IMR-90 (cell line): ENCODE data around the gene MDFIC2. TPM values are rescaled to one million over a fixed set of nuclear protein-coding genes. Genes with fewer than 3 reads are reported as not detected.

Source experiments
- ATAC-seq: fragments of 200-7000 bp; cut with Tn5 transposase; 2 replicates; pipeline ENCODE4 v1.9.1; 2020; ENCODE audit warnings: low read depth, mild to moderate bottlenecking, moderate library complexity
- BruUV-seq: library from RNA; stranded (reverse); fragments of 400-500 nt; replicated peaks from 2 replicates; lab custom pipeline; 2021; lab: Mats Ljungman, UMichigan
- CTCF ChIA-PET: fragments of 300-600 bp; formaldehyde crosslinking; extraction: SDS; loops from one replicate; lab custom pipeline; 2021; ENCODE audit warnings: antibody characterized with exemption; lab: Yijun Ruan, JAX
- POLR2A ChIA-PET: fragments of 300-600 bp; sonication (Branson Sonifier 250); formaldehyde crosslinking; loops from one replicate; lab custom pipeline; 2022; ENCODE audit warnings: antibody characterized with exemption; ENCODE audit not compliant: unreplicated experiment; lab: Charles Lee
- DNase-seq: peaks from one replicate; pipeline ENCODE4 v3.0.0; 2013
- H2AFZ ChIP-seq: replicated peaks from 2 replicates; pipeline ENCODE3; 2013; ENCODE audit warnings: low read length, mild to moderate bottlenecking; ENCODE audit not compliant: poor library complexity
- H2AK5ac ChIP-seq: 2 replicates; pipeline ENCODE4 v1.6.1; 2013; ENCODE audit warnings: low read depth, low read length, inconsistent platforms
- H2AK9ac ChIP-seq: replicated peaks from 2 replicates; pipeline ENCODE3; 2013; ENCODE audit warnings: mild to moderate bottlenecking, low read depth, low read length, moderate library complexity; ENCODE audit not compliant: poor library complexity
- H2BK120ac ChIP-seq: 2 replicates; pipeline ENCODE4 v1.6.1; 2013; ENCODE audit warnings: low read depth, low read length, inconsistent platforms
- H2BK15ac ChIP-seq: 3 replicates; pipeline ENCODE4 v1.6.1; 2013; ENCODE audit warnings: low read depth, low read length, inconsistent platforms
- H2BK20ac ChIP-seq: 2 replicates; pipeline ENCODE4 v1.6.1; 2013; ENCODE audit warnings: low read depth, mild to moderate bottlenecking, inconsistent platforms, low read length, moderate library complexity
- H2BK5ac ChIP-seq: 2 replicates; pipeline ENCODE4 v1.6.1; 2013; ENCODE audit warnings: mild to moderate bottlenecking, low read depth, low read length, inconsistent platforms; ENCODE audit not compliant: poor library complexity, severe bottlenecking
- H3K14ac ChIP-seq: replicated peaks from 2 replicates; pipeline ENCODE4 v1.6.1; 2013; ENCODE audit warnings: low read depth, low read length, inconsistent platforms
- H3K18ac ChIP-seq: 2 replicates; pipeline ENCODE4 v1.6.1; 2013; ENCODE audit warnings: low read depth, low read length, control low read depth
- H3K23ac ChIP-seq: 2 replicates; pipeline ENCODE4 v1.6.1; 2013; ENCODE audit warnings: low read depth, low read length, inconsistent platforms
- H3K27ac ChIP-seq: 2 replicates; pipeline ENCODE4 v1.5.1; 2013; ENCODE audit warnings: mild to moderate bottlenecking, control low read depth, low read length; ENCODE audit not compliant: insufficient read depth
- H3K27me3 ChIP-seq: 2 replicates; pipeline ENCODE4 v1.6.1; 2013; ENCODE audit warnings: low read length; ENCODE audit not compliant: control insufficient read depth, insufficient read depth
- H3K36me3 ChIP-seq: 2 replicates; pipeline ENCODE4 v1.6.1; 2013; ENCODE audit warnings: low read length, mixed read lengths; ENCODE audit not compliant: control insufficient read depth, insufficient read depth
- H3K4ac ChIP-seq: 2 replicates; pipeline ENCODE4 v1.6.1; 2013; ENCODE audit warnings: low read depth, low read length, inconsistent platforms
- H3K4me1 ChIP-seq: 2 replicates; pipeline ENCODE4 v1.6.1; 2013; ENCODE audit warnings: low read length, mixed read lengths; ENCODE audit not compliant: control insufficient read depth, insufficient read depth
- H3K4me2 ChIP-seq: 2 replicates; pipeline ENCODE4 v1.6.1; 2013; ENCODE audit warnings: low read depth, mild to moderate bottlenecking, control low read depth, low read length, moderate library complexity
- H3K4me3 ChIP-seq: 2 replicates; pipeline ENCODE4 v1.5.1; 2013; ENCODE audit warnings: low read depth, mild to moderate bottlenecking, control low read depth, low read length, moderate library complexity; ENCODE audit not compliant: insufficient read depth
- H3K56ac ChIP-seq: 2 replicates; pipeline ENCODE4 v1.6.1; 2013; ENCODE audit warnings: low read length, inconsistent platforms; ENCODE audit not compliant: insufficient read depth; ENCODE audit errors: extremely low read depth
- H3K79me1 ChIP-seq, 2 experiments: 2 replicates each; pipeline ENCODE4 v1.6.1; 2013; ENCODE audit warnings: low read length in 2 of 2, inconsistent platforms in 1 of 2, low read depth in 1 of 2
- H3K9ac ChIP-seq: 2 replicates; pipeline ENCODE4 v1.6.1; 2013; ENCODE audit warnings: low read depth, low read length, control low read depth
- H3K9me1 ChIP-seq: 2 replicates; pipeline ENCODE4 v1.6.1; 2013; ENCODE audit warnings: low read length, inconsistent platforms; ENCODE audit not compliant: insufficient read depth
- H3K9me3 ChIP-seq: 2 replicates; pipeline ENCODE4 v1.6.1; 2013; ENCODE audit warnings: low read length; ENCODE audit not compliant: control insufficient read depth, insufficient read depth
- H4K20me1 ChIP-seq: 2 replicates; pipeline ENCODE4 v1.6.1; 2013; ENCODE audit warnings: low read length, inconsistent platforms; ENCODE audit not compliant: insufficient read depth
- H4K5ac ChIP-seq: 2 replicates; pipeline ENCODE4 v1.6.1; 2013; ENCODE audit warnings: mild to moderate bottlenecking, low read depth, low read length, control low read depth
- H4K8ac ChIP-seq, 2 experiments: 2 replicates each; pipeline ENCODE4 v1.6.1; 2013; ENCODE audit warnings: low read depth in 2 of 2, low read length in 2 of 2, control low read depth in 1 of 2, inconsistent platforms in 1 of 2
- H4K91ac ChIP-seq: 2 replicates; pipeline ENCODE4 v1.6.1; 2013; ENCODE audit warnings: low read depth, low read length, inconsistent platforms; ENCODE audit not compliant: insufficient read depth
- POLR2A ChIP-seq: IDR thresholded peaks from 2 replicates; pipeline ENCODE4 v1.6.1; 2012; ENCODE audit warnings: mild to moderate bottlenecking, low read depth, low read length
- WGBS, 2 experiments: methylation state at CpG; one replicate each; pipeline versions ENCODE4 v1.1.5 to v1.1.7; 2013; ENCODE audit warnings: missing lambda C conversion rate in 2 of 2; ENCODE audit not compliant: insufficient read length in 1 of 2; ENCODE audit errors: extremely low coverage in 2 of 2; 5-methylcytosine and 5-hydroxymethylcytosine counted together
- dilution Hi-C: fragments of 300-500 bp; cut with HindIII; formaldehyde crosslinking; loops from one replicate; pipeline ENCODE4 v1.14.3; 2018; ENCODE audit warnings: low sequenced_read_pairs; ENCODE audit not compliant: unreplicated experiment
- in situ Hi-C: fragments of 300-500 bp; cut with MboI; formaldehyde crosslinking; loops from 3 replicates; pipeline ENCODE4 v1.14.3; 2019; ENCODE audit warnings: low sequenced_read_pairs, inconsistent platforms, mixed read lengths
- intact Hi-C: fragments of 100-400 bp; cut with micrococcal nuclease; formaldehyde crosslinking; loops from 2 replicates; pipeline ENCODE4 v1.10.0; 2022
- polyA plus RNA-seq, 3 experiments: library from polyadenylated mRNA; depleted of rRNA; stranded (reverse); fragments of >200 nt; gene quantifications; 2 replicates each; pipeline ENCODE4 v1.2.3, GENCODE V29; 2012; ENCODE audit warnings: low replicate concordance in 1 of 3
- total RNA-seq: library from RNA; depleted of rRNA; stranded (reverse); fragments of >200 nt; gene quantifications from 2 replicates; pipeline ENCODE4 v1.2.3, GENCODE V29; 2012

Gene MDFIC2
- total and polyA plus RNA-seq, 2 of the 4 experiments (the other 2 are of a cell fraction) = not detected

DNA sequence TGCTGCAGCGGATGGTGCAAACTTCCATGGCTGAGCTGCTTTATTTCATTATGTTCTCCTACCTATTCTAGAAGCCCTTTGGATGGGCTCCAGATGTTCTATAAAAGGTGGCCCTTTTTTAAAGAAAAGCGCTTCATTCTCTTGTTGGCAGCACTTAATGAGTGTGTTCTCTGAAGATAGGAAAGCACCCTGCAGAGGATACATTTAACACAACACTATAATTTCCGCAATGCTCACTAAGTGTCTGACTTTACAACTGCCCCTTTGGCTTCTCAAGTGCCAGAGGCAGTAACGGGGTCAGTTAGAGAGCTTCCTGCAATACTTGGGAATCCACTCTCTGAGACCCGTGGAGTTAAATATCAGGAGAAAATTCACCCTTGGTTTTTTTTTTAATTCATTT lies 88.1 kb downstream of the MDFIC2 start:
- dilution Hi-C loops = no loop called here
- in situ Hi-C loops = no loop called here
- Histone ChIP-seq H3K9me1 (no peaks in the 10 kb centered on the region), H3K36me3 (no peaks in the 10 kb centered on the region), H2AFZ (no peak overlapping the region), H3K23ac (no peak overlapping the region), H3K18ac (no peak overlapping the region), H3K4me1 (no peaks in the 10 kb centered on the region), H3K4ac (no peak overlapping the region), H2AK5ac (no peak overlapping the region), H2BK20ac (no peak overlapping the region), H3K27ac (no peak overlapping the region), H2BK5ac (no peak overlapping the region), H4K5ac (no peak overlapping the region), H4K91ac (no peak overlapping the region), H4K8ac (no peak overlapping the region), H3K9ac (no peak overlapping the region), H2AK9ac (no peak overlapping the region), H2BK120ac (no peak overlapping the region), H4K20me1 (no peaks in the 10 kb centered on the region), H3K27me3 (no peaks in the 10 kb centered on the region; the same call in 1 of the 2 replicates), H3K14ac (no peak overlapping the region), H3K4me2 (no peak overlapping the region), H3K4me3 (no peak overlapping the region), H3K56ac (no peak overlapping the region), H3K79me1 (no peaks in the 10 kb centered on the region), H2BK15ac (no peak overlapping the region), H3K9me3 (no peaks in the 10 kb centered on the region)
- CTCF ChIA-PET = interaction anchor here (0.6 kb wide), 1 partner anchor 1385 kb away, joined by 3 read pairs; no protein-coding TSS in a partner anchor
- no peak for ATAC-seq
- BruUV-seq = no TSS peak
- intact Hi-C loops = no loop called here
- POLR2A ChIA-PET = no interaction called here
- TF ChIP-seq POLR2A = no peak
- WGBS, 2 experiments = no CpG with 5 or more reads among the region's 5 CpGs
- no peak for DNase-seq
